ENCODE data around the gene TESK2.

- no peak for TF ChIP-seq CTCF (IDR thresholded peaks at IDR 0.05; ENCODE audit: poor library complexity, severe bottlenecking)
- no peak for TF ChIP-seq POLR2AphosphoS5 (IDR thresholded peaks at IDR 0.05)
- TF ChIP-seq EZH2 (IDR thresholded peaks at IDR 0.05; ENCODE audit: borderline replicate concordance, insufficient read depth, low read length, poor library complexity, severe bottlenecking): no peak
- no peak for TF ChIP-seq RAD21 (conservative IDR thresholded peaks at IDR 0.05)
- TF ChIP-seq REST (IDR thresholded peaks at IDR 0.05; ENCODE audit: borderline replicate concordance): no peak
- no peak for TF ChIP-seq EP300 (conservative IDR thresholded peaks at IDR 0.05; ENCODE audit: poor library complexity, severe bottlenecking)
- no peak for TF ChIP-seq TAF1 (IDR thresholded peaks at IDR 0.05; ENCODE audit: low read depth)
- TF ChIP-seq SMC3 (conservative IDR thresholded peaks at IDR 0.05; ENCODE audit: poor library complexity): no peak
- TF ChIP-seq MXI1 (conservative IDR thresholded peaks at IDR 0.05; ENCODE audit: poor library complexity, severe bottlenecking): no peak
Observed at GRCh38 chr1:45321444-45321843, 169.5 kb downstream of the TESK2 start.

Data from neural cell (in vitro differentiated cells).